Fibroblast of lung (primary cell): ENCODE measurements around the gene GABBR2. TPM values are rescaled to one million over a fixed set of nuclear protein-coding genes. Genes with fewer than 3 reads are reported as not detected.

Source experiments
- DNase-seq, 2 donors: peaks; one replicate each; pipeline versions ENCODE4 v3.0.0 to v3.0.0-alpha.2; 2010; ENCODE audit warnings: low read depth in 2 of 2
- H2AFZ ChIP-seq: 2 replicates; pipeline ENCODE4 v1.5.1; 2012; ENCODE audit warnings: low read length, control low read depth, inconsistent platforms
- H3K27ac ChIP-seq: 2 replicates; pipeline ENCODE4 v1.5.1; 2011; ENCODE audit warnings: low read length, control low read depth; ENCODE audit not compliant: insufficient read depth
- H3K27me3 ChIP-seq: 2 replicates; pipeline ENCODE4 v1.5.1; 2011; ENCODE audit warnings: mild to moderate bottlenecking, low read length; ENCODE audit not compliant: control insufficient read depth, insufficient read depth
- H3K36me3 ChIP-seq: 2 replicates; pipeline ENCODE4 v1.5.1; 2011; ENCODE audit warnings: low read length; ENCODE audit not compliant: control insufficient read depth, insufficient read depth
- H3K4me1 ChIP-seq: 2 replicates; pipeline ENCODE4 v1.5.1; 2011; ENCODE audit warnings: low read length; ENCODE audit not compliant: control insufficient read depth, insufficient read depth; ENCODE audit errors: extremely low read depth
- H3K4me2 ChIP-seq: 2 replicates; pipeline ENCODE4 v1.5.1; 2011; ENCODE audit warnings: low read length, control low read depth; ENCODE audit not compliant: insufficient read depth; ENCODE audit errors: extremely low read depth
- H3K4me3 ChIP-seq, 4 experiments: fragments of 200-600 bp in 1 of 4; sonication (generic) in 1 of 4; replicated peaks in 1 of 4; 2 replicates each; pipeline ENCODE4 v1.5.1; 2011 to 2016; ENCODE audit warnings: low read length in 4 of 4, low read depth in 3 of 4, mild to moderate bottlenecking in 3 of 4, control low read depth in 2 of 4, inconsistent platforms in 1 of 4, mixed read lengths in 1 of 4; ENCODE audit not compliant: insufficient read depth in 1 of 4; ENCODE audit errors: control extremely low read depth in 1 of 4
- H3K79me2 ChIP-seq: 2 replicates; pipeline ENCODE4 v1.5.1; 2012; ENCODE audit warnings: mild to moderate bottlenecking, low read length, inconsistent platforms; ENCODE audit not compliant: control insufficient read depth, insufficient read depth
- H3K9ac ChIP-seq: 2 replicates; pipeline ENCODE4 v1.5.1; 2011; ENCODE audit warnings: mild to moderate bottlenecking, low read length, control low read depth; ENCODE audit not compliant: insufficient read depth
- H3K9me3 ChIP-seq: 2 replicates; pipeline ENCODE4 v1.5.1; 2012; ENCODE audit warnings: low read depth, low read length; ENCODE audit not compliant: control insufficient read depth, insufficient read depth
- H4K20me1 ChIP-seq: 2 replicates; pipeline ENCODE4 v1.5.1; 2011; ENCODE audit warnings: low read length; ENCODE audit not compliant: control insufficient read depth, insufficient read depth; ENCODE audit errors: extremely low read depth
- EZH2 ChIP-seq: IDR thresholded peaks from 2 replicates; pipeline ENCODE4 v1.5.1; 2012; ENCODE audit warnings: low read length, control low read depth, mild to moderate bottlenecking; ENCODE audit errors: missing control alignments
- polyA plus RNA-seq, 2 donors: library from polyadenylated mRNA; depleted of rRNA in 1 of 2; stranded (reverse) in 1 of 2; unstranded in 1 of 2; fragments of >200 nt; gene quantifications; 2 replicates each; pipeline ENCODE4 v1.2.1, GENCODE V29; 2011 to 2012; ENCODE audit warnings: missing spikeins in 1 of 2
- total RNA-seq: library from RNA; depleted of rRNA; stranded (reverse); fragments of >200 nt; gene quantifications from 2 replicates; pipeline ENCODE4 v1.2.1, GENCODE V29; 2014
- TF ChIP-seq, protein P1 (sequence below), 2 donors: IDR thresholded peaks in 1 of 2; conservative IDR thresholded peaks in 1 of 2; 1 replicate in 1 of 2; 2 replicates in 1 of 2; pipeline ENCODE4 v1.5.1; 2011 to 2012; ENCODE audit warnings: low read length in 2 of 2, control low read depth in 1 of 2, inconsistent platforms in 1 of 2, low read depth in 1 of 2, mild to moderate bottlenecking in 1 of 2

GABBR2 gene
- total and polyA plus RNA-seq, 2 donors (not counting 1 experiment from before 2014, with no cell fraction given): 0.32 to 0.33 TPM

DNA sequence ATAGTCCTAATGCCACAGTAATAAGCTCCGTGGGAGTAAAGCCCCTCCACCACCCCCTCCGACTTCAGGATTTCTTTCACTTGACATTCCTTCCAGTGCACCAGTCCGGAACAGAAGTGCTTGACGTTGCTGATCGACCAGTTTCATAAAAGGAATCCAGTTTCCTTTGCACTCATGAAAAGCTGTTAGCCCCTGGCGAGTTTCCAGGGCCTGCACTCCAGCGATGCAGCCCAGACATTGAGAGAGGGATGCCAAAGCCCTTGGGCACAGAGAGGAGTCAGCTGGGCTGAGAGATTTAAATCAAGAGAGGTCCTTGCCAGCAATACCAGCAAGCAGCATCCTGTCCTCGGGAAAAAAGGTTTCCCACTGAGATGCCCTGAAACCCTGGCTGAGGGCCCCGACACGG is 170.1 kb downstream of the GABBR2 start:
- peak; percentile 30 to 73 for DNase-seq
- no peaks in the 10 kb centered on the region for H3K36me3 ChIP-seq
- H3K4me3 ChIP-seq: no peak overlapping the region
- no peak overlapping the region for H3K9ac ChIP-seq
- no peak overlapping the region for H3K4me2 ChIP-seq
- H3K79me2 ChIP-seq: no peaks in the 10 kb centered on the region
- H3K9me3 ChIP-seq: no peaks in the 10 kb centered on the region
- H3K27me3 ChIP-seq: no peaks in the 10 kb centered on the region
- H3K27ac ChIP-seq: no peak overlapping the region
- H4K20me1 ChIP-seq: no peaks in the 10 kb centered on the region
- TF ChIP-seq, protein P1, sequence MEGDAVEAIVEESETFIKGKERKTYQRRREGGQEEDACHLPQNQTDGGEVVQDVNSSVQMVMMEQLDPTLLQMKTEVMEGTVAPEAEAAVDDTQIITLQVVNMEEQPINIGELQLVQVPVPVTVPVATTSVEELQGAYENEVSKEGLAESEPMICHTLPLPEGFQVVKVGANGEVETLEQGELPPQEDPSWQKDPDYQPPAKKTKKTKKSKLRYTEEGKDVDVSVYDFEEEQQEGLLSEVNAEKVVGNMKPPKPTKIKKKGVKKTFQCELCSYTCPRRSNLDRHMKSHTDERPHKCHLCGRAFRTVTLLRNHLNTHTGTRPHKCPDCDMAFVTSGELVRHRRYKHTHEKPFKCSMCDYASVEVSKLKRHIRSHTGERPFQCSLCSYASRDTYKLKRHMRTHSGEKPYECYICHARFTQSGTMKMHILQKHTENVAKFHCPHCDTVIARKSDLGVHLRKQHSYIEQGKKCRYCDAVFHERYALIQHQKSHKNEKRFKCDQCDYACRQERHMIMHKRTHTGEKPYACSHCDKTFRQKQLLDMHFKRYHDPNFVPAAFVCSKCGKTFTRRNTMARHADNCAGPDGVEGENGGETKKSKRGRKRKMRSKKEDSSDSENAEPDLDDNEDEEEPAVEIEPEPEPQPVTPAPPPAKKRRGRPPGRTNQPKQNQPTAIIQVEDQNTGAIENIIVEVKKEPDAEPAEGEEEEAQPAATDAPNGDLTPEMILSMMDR (conservative IDR thresholded peaks at IDR 0.05 in 1 of 2, IDR thresholded peaks at IDR 0.05 in 1 of 2; ENCODE audit: low read depth in 1 of 2, low read length in 2 of 2): no peak
- TF ChIP-seq EZH2: no peak
- H3K4me1 ChIP-seq: no peaks in the 10 kb centered on the region
- H2AFZ ChIP-seq: no peak overlapping the region

DNA sequence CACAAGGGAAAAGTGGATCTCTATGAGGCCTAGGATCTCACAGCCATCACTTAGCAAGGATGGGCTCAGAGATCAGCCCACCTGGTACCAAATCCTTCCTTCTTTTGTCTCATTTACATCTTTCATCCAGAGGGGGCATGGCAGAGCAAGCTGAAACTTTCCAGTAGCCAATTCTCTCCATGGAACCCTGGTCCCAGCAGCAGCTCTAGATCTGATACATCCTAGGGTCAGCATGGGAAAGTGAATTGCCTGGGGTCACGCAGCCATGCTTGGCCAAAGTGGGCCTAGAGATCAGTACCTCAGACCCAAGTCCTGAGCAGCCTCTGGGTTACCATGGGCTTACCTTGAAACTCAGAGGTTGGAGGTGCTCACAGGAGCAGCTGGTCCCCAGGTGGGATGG is 170.5 kb downstream of the GABBR2 start:
- Histone ChIP-seq H3K4me3 (no peak overlapping the region), H3K4me1 (no peaks in the 10 kb centered on the region), H2AFZ (no peak overlapping the region), H3K36me3 (no peaks in the 10 kb centered on the region), H3K27me3 (no peaks in the 10 kb centered on the region), H3K4me2 (no peak overlapping the region), H3K9me3 (no peaks in the 10 kb centered on the region), H3K79me2 (no peaks in the 10 kb centered on the region), H3K27ac (no peak overlapping the region), H4K20me1 (no peaks in the 10 kb centered on the region), H3K9ac (no peak overlapping the region)
- no peak for DNase-seq
- TF ChIP-seq, protein P1 (conservative IDR thresholded peaks at IDR 0.05 in 1 of 2, IDR thresholded peaks at IDR 0.05 in 1 of 2; ENCODE audit: low read depth in 1 of 2, low read length in 2 of 2): no peak
- TF ChIP-seq EZH2: no peak

GRCh38 chr9:98536542-98537173 is 172.1 kb downstream of the GABBR2 start:
- Histone ChIP-seq H4K20me1 (no peaks in the 10 kb centered on the region), H3K4me1 (no peaks in the 10 kb centered on the region), H3K36me3 (no peaks in the 10 kb centered on the region), H3K9ac (no peak overlapping the region), H3K27ac (no peak overlapping the region), H2AFZ (no peak overlapping the region), H3K4me2 (no peak overlapping the region), H3K79me2 (no peaks in the 10 kb centered on the region), H3K9me3 (no peaks in the 10 kb centered on the region), H3K4me3 (no peak overlapping the region), H3K27me3 (no peaks in the 10 kb centered on the region)
- no peak for DNase-seq
- no peak for TF ChIP-seq EZH2
- TF ChIP-seq, protein P1 (conservative IDR thresholded peaks at IDR 0.05 in 1 of 2, IDR thresholded peaks at IDR 0.05 in 1 of 2; ENCODE audit: low read depth in 1 of 2, low read length in 2 of 2): peak in 1 of 2 donors; percentile 21
